ENCODE results near the gene SFMBT2. TPM values are rescaled to one million over a fixed set of nuclear protein-coding genes. Genes with fewer than 3 reads are reported as not detected.

SFMBT2 gene
- total RNA-seq, 1 donor from 2014 or later: 2.7 TPM

- H3K9me3 Mint-ChIP-seq (ENCODE audit: unreplicated experiment): no peaks in the 10 kb centered on the region
- no peak for DNase-seq (ENCODE audit: extremely low spot score, unreplicated experiment)
- H3K4me1 Mint-ChIP-seq (ENCODE audit: unreplicated experiment): no peaks in the 10 kb centered on the region
- no peak overlapping the region for H3K27ac Mint-ChIP-seq (ENCODE audit: unreplicated experiment)
- no peak overlapping the region for H3K4me3 Mint-ChIP-seq (ENCODE audit: unreplicated experiment)
- no peaks in the 10 kb centered on the region for H3K27me3 Mint-ChIP-seq (ENCODE audit: unreplicated experiment)
- no peak for TF ChIP-seq CTCF (IDR thresholded peaks at IDR 0.05)
- no peaks in the 10 kb centered on the region for H3K36me3 Mint-ChIP-seq (ENCODE audit: unreplicated experiment)
Measured at GRCh38 chr10:7248585-7249164, 162.2 kb downstream of the SFMBT2 start.

- no peak overlapping the region for H3K27ac Mint-ChIP-seq (ENCODE audit: unreplicated experiment)
- TF ChIP-seq CTCF (IDR thresholded peaks at IDR 0.05): no peak
- no peak overlapping the region for H3K4me3 Mint-ChIP-seq (ENCODE audit: unreplicated experiment)
- H3K4me1 Mint-ChIP-seq (ENCODE audit: unreplicated experiment): no peaks in the 10 kb centered on the region
- H3K27me3 Mint-ChIP-seq (ENCODE audit: unreplicated experiment): no peaks in the 10 kb centered on the region
- H3K9me3 Mint-ChIP-seq (ENCODE audit: unreplicated experiment): no peaks in the 10 kb centered on the region
- H3K36me3 Mint-ChIP-seq (ENCODE audit: unreplicated experiment): no peaks in the 10 kb centered on the region
- no peak for DNase-seq (ENCODE audit: extremely low spot score, unreplicated experiment)
Measured at GRCh38 chr10:7248148-7248547, 162.7 kb downstream of the SFMBT2 start.

- no peak for TF ChIP-seq CTCF (IDR thresholded peaks at IDR 0.05)
- no peak for DNase-seq (ENCODE audit: extremely low spot score, unreplicated experiment)
- Mint-ChIP-seq H3K27ac (ENCODE audit: unreplicated experiment) (no peak overlapping the region), H3K36me3 (ENCODE audit: unreplicated experiment) (no peaks in the 10 kb centered on the region), H3K27me3 (ENCODE audit: unreplicated experiment) (no peaks in the 10 kb centered on the region), H3K4me3 (ENCODE audit: unreplicated experiment) (no peak overlapping the region), H3K9me3 (ENCODE audit: unreplicated experiment) (no peaks in the 10 kb centered on the region), H3K4me1 (ENCODE audit: unreplicated experiment) (no peaks in the 10 kb centered on the region)
Measured at GRCh38 chr10:7245505-7245904, 165.3 kb downstream of the SFMBT2 start.

- no peaks in the 10 kb centered on the region for H3K36me3 Mint-ChIP-seq (ENCODE audit: unreplicated experiment)
- no peaks in the 10 kb centered on the region for H3K9me3 Mint-ChIP-seq (ENCODE audit: unreplicated experiment)
- H3K4me1 Mint-ChIP-seq (ENCODE audit: unreplicated experiment): no peaks in the 10 kb centered on the region
- H3K4me3 Mint-ChIP-seq (ENCODE audit: unreplicated experiment): no peak overlapping the region
- DNase-seq (ENCODE audit: extremely low spot score, unreplicated experiment): no peak
- no peaks in the 10 kb centered on the region for H3K27me3 Mint-ChIP-seq (ENCODE audit: unreplicated experiment)
- H3K27ac Mint-ChIP-seq (ENCODE audit: unreplicated experiment): no peak overlapping the region
- TF ChIP-seq CTCF (IDR thresholded peaks at IDR 0.05): no peak
Measured at GRCh38 chr10:7243873-7244272, 167.0 kb downstream of the SFMBT2 start.

- Mint-ChIP-seq H3K4me3 (ENCODE audit: unreplicated experiment) (no peak overlapping the region), H3K27me3 (ENCODE audit: unreplicated experiment) (no peaks in the 10 kb centered on the region), H3K36me3 (ENCODE audit: unreplicated experiment) (no peaks in the 10 kb centered on the region), H3K27ac (ENCODE audit: unreplicated experiment) (no peak overlapping the region), H3K4me1 (ENCODE audit: unreplicated experiment) (no peaks in the 10 kb centered on the region), H3K9me3 (ENCODE audit: unreplicated experiment) (no peaks in the 10 kb centered on the region)
- DNase-seq (ENCODE audit: extremely low spot score, unreplicated experiment): no peak
- no peak for TF ChIP-seq CTCF (IDR thresholded peaks at IDR 0.05)
Measured at GRCh38 chr10:7243139-7243538, 167.7 kb downstream of the SFMBT2 start.
